ENCODE results near the gene SSX2IP. TPM values are rescaled to one million over a fixed set of nuclear protein-coding genes. Genes with fewer than 3 reads are reported as not detected.
A peak's percentile ranks its signal among the peaks of the same experiment; 100 is the strongest.

SSX2IP gene
- total and polyA plus RNA-seq, 8 donors = 2.6 to 24.5 (median 10.2) TPM

- peak in 1 of 2 donors; percentile 41 for DNase-seq
- Histone ChIP-seq H3K9me3 (no peaks in the 10 kb centered on the region), H3K36me3 (no peaks in the 10 kb centered on the region), H3K27ac (no peak overlapping the region), H3K4me1 (no peaks in the 10 kb centered on the region), H3K27me3 (no peaks in the 10 kb centered on the region), H3K4me3 (no peak overlapping the region)
- 42 to 65% (median 59%) methylated on average over 2 of the region's 2 CpGs for WGBS, 5 donors
- intact Hi-C loops (cut with DNase I; ENCODE audit: low total_unique reads) = no loop called here
- TF ChIP-seq POLR2A (IDR thresholded peaks at IDR 0.05) = no peak
Observed at GRCh38 chr1:84632673-84633434, 57.4 kb downstream of the SSX2IP start.

GRCh38 chr1:84632137-84632536 lies 58.1 kb downstream of the SSX2IP start:
- H3K27ac ChIP-seq = no peak overlapping the region
- H3K9me3 ChIP-seq = no peaks in the 10 kb centered on the region
- no peaks in the 10 kb centered on the region for H3K36me3 ChIP-seq
- H3K4me3 ChIP-seq = no peak overlapping the region
- no peaks in the 10 kb centered on the region for H3K4me1 ChIP-seq
- H3K27me3 ChIP-seq = no peaks in the 10 kb centered on the region
- TF ChIP-seq CTCF (IDR thresholded peaks at IDR 0.05) = no peak
- no peak for DNase-seq
- intact Hi-C loops (cut with DNase I; ENCODE audit: low total_unique reads) = no loop called here
- 69 to 74% (median 71%) methylated on average over 6 of the region's 6 CpGs for WGBS, 5 donors

- intact Hi-C loops (cut with DNase I; ENCODE audit: low total_unique reads) = no loop called here
- H3K4me3 ChIP-seq = no peak overlapping the region
- WGBS, 5 donors = 83 to 92% (median 88%) methylated on average over 5 of the region's 5 CpGs
Observed at GRCh38 chr1:84624876-84625275, 65.4 kb downstream of the SSX2IP start.

GRCh38 chr1:84621553-84621952 lies 68.7 kb downstream of the SSX2IP start:
- WGBS, 5 donors = 85 to 88% (median 87%) methylated on average over 14 of the region's 14 CpGs
- no peak for TF ChIP-seq POLR2A (IDR thresholded peaks at IDR 0.05)
- no peak for TF ChIP-seq EP300 (IDR thresholded peaks at IDR 0.05)
- TF ChIP-seq POLR2AphosphoS5 (IDR thresholded peaks at IDR 0.05) = no peak
- no peak for TF ChIP-seq CTCF (IDR thresholded peaks at IDR 0.05)
- H3K4me3 ChIP-seq = no peak overlapping the region
- no peak overlapping the region for H3K27ac ChIP-seq
- H3K9me3 ChIP-seq = no peaks in the 10 kb centered on the region
- H3K4me1 ChIP-seq = peaks cover 6 to 20% (median 15%) of the 10 kb centered on the region in 4 donors
- no peak for DNase-seq
- intact Hi-C loops (cut with DNase I; ENCODE audit: low total_unique reads) = no loop called here
- no peaks in the 10 kb centered on the region for H3K27me3 ChIP-seq
- H3K36me3 ChIP-seq = no peaks in the 10 kb centered on the region

More at GRCh38 chr1:84624876-84625275, 65.4 kb downstream of the SSX2IP start:
- no peaks in the 10 kb centered on the region for H3K27me3 ChIP-seq
- TF ChIP-seq POLR2AphosphoS5 (IDR thresholded peaks at IDR 0.05) = no peak
- no peak for TF ChIP-seq CTCF (IDR thresholded peaks at IDR 0.05)
- TF ChIP-seq POLR2A (IDR thresholded peaks at IDR 0.05) = no peak
- no peak for TF ChIP-seq EP300 (IDR thresholded peaks at IDR 0.05)
- no peak for DNase-seq
- H3K27ac ChIP-seq = no peak overlapping the region
- no peaks in the 10 kb centered on the region for H3K36me3 ChIP-seq
- no peaks in the 10 kb centered on the region for H3K9me3 ChIP-seq
- H3K4me1 ChIP-seq = peaks cover 2 to 9% (median 6%) of the 10 kb centered on the region in 4 donors

- WGBS, 5 donors = 0 to 8% (median 1%) methylated on average over 31 to 46 of the region's 46 CpGs
- H3K4me1 ChIP-seq = peaks cover 6 to 20% (median 15%) of the 10 kb centered on the region in 4 donors
- H3K27me3 ChIP-seq = no peaks in the 10 kb centered on the region
- intact Hi-C loops (cut with DNase I; ENCODE audit: low total_unique reads) = no loop called here
- no peaks in the 10 kb centered on the region for H3K9me3 ChIP-seq
- no peaks in the 10 kb centered on the region for H3K36me3 ChIP-seq
- TF ChIP-seq POLR2AphosphoS5 (IDR thresholded peaks at IDR 0.05) = peak in 1 of 3 donors; percentile 24
- no peak for TF ChIP-seq EP300 (IDR thresholded peaks at IDR 0.05)
- TF ChIP-seq POLR2A (IDR thresholded peaks at IDR 0.05) = no peak
- TF ChIP-seq CTCF (IDR thresholded peaks at IDR 0.05) = peak in 5 of 7 experiments; percentile 89 to 98 (median 94)
- peak; percentile 77 to 93 for DNase-seq
- peak overlapping the region; percentile 44 to 79 (median 67) for H3K27ac ChIP-seq
- H3K4me3 ChIP-seq = peak overlapping the region; percentile 44 to 63 (median 56)
Observed at GRCh38 chr1:84620720-84621313, 69.4 kb downstream of the SSX2IP start.

All from stomach (tissue), 9 donors.